Left ventricle myocardium superior (tissue), 1 donor: ENCODE results near the gene CNDP2. TPM values are rescaled to one million over a fixed set of nuclear protein-coding genes. Genes with fewer than 3 reads are reported as not detected.
"Not testable (repeated sequence)": the region's sequence is repeated elsewhere in the genome, so short reads cannot be mapped to it uniquely, and the experiment has no call there.

Experiments
- ATAC-seq: fragments of 200-7000 bp; cut with Tn5 transposase; one replicate; pipeline ENCODE4 v1.9.1; 2020; ENCODE audit warnings: mild to moderate bottlenecking, moderate library complexity
- DNase-seq: peaks from one replicate; pipeline ENCODE4 v3.0.0-alpha.2; 2020
- intact Hi-C: fragments of 100-400 bp; cut with micrococcal nuclease; formaldehyde crosslinking; loops from one replicate; pipeline ENCODE4 v1.11.0; 2022
- total RNA-seq: library from RNA; stranded (reverse); fragmentation: NEBNext Ultra II Directional; extraction: Animal tissue kit (Norgen Biotek cat#: 25700); gene quantifications from one replicate; pipeline ENCODE4 v1.2.1, GENCODE V29; 2021
- donor health status: DM: no; HTN: yes; CAD: no; lungs with severe emphysema.

The CNDP2 gene
- total RNA-seq, 1 donor from 2014 or later: 63.5 TPM

DNA sequence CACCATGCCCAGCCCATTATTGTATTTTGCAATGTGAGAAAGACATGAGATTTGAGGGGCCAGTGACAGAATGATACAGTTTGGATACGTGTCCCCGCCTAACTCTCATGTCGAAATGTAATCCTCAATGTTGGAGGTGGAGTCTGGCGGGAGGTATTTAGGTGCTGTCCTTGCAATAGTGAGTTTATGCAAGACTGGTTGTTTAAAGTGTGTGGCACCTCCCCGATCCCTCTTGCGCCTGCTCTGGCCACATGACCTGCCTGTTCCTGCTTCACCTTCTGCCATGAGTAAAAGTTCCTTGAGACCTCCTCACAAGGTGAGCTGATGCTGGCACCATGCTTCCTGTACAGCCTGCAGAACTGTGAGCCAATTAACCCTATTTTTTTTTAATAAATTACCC lies 54.7 kb downstream of the CNDP2 start:
- intact Hi-C loops: loop anchor here (5.0 kb wide), 2 partner anchors 199 to 354 kb away; no protein-coding TSS in a partner anchor
- ATAC-seq (no peak), DNase-seq (no peak)

DNA sequence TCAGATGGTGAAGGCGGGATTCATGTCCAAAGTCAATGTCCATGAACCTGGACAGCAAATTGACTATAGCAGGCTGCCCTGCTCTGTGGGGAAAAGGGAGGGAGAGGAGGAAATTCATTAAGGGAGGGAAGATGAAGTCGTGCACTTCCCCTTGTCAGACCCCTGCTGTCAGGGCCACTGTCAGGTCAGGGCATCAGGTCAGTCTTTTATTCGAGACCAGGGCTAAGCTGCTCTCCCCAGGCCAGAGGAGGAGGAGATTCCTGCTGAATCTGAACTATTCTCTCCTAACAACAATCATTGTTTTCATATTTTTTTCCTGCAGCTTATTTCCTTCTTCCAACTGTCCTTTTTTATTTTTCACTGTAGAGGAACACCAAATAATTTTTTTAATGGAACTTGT lies 55.3 kb downstream of the CNDP2 start:
- intact Hi-C loops: loop anchor here (5.0 kb wide), 2 partner anchors 199 to 354 kb away; no protein-coding TSS in a partner anchor
- no peak for DNase-seq
- ATAC-seq: no peak

DNA sequence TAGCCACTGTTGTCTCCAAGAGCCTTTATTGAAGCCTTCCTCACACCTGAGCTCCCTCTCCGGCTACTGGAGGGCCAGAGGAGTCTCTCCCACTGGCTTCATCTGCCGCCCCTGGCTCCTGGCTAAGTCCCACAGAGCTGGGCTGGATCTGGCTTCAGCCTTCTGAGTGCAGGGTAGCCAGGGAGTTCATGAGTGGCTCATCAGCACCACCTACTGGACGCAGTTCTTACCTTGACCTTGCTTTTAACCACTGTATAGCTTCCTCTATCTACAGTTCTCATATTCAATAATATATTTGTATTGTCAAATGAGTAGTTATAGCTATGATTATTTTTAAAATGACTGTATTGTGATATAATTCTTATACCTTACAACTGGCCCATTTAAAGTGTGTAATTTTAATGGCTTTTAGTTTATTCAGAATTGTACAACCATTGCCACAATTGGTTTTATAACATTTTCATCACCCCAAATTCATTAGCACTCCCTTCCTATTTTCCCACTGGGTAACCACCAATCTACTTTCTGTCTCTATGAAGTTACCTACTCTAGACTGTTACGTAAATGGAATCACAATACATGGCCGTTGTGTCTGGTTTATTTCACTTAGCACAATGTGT lies 55.9 kb downstream of the CNDP2 start:
- DNase-seq (peak; percentile 77), ATAC-seq (peak; percentile 96)
- intact Hi-C loops: loop anchor here (5.0 kb wide), 2 partner anchors 200 to 355 kb away; no protein-coding TSS in a partner anchor

DNA sequence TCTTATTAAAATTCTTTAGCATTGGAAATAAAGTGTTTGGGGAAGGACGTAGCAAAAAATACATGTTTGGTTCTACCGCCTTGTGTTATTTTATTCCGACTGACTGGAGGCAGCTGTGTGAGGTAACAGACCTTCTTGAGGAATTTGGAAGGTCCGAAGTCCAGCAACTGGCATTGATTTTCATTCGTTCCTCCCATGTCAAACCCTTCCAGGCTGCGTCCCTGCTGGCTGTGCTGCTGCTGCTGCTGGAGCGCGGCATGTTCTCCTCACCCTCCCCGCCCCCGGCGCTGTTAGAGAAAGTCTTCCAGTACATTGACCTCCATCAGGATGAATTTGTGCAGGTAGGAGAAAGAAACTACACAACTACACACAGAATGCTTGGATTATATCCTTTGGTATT lies 60.0 kb downstream of the CNDP2 start:
- ATAC-seq: no peak

DNA sequence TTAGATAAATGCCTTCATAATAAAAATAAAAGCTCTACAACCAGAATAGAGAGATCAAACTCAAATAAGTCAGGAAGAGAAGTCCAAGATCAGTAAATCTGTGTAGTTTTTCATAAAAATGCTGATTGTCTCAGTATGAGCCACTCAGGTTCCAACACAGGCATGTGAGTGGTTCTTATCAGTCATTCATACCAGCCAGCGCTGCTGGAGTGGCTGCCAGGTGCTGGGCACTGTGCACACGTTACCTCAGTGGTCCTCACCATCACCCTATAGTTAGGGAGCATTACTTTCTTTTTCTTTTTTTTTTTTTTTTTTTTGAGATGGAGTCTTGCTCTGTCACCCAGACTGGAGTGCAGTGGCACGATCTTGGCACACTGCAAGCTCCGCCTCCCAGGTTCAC lies 61.9 kb downstream of the CNDP2 start:
- ATAC-seq (peak; percentile 59), DNase-seq (no peak)
- intact Hi-C loops: no loop called here

More for the DNA sequence above, 60.0 kb downstream of the CNDP2 start:
- intact Hi-C loops: no loop called here
- DNase-seq: no peak

DNA sequence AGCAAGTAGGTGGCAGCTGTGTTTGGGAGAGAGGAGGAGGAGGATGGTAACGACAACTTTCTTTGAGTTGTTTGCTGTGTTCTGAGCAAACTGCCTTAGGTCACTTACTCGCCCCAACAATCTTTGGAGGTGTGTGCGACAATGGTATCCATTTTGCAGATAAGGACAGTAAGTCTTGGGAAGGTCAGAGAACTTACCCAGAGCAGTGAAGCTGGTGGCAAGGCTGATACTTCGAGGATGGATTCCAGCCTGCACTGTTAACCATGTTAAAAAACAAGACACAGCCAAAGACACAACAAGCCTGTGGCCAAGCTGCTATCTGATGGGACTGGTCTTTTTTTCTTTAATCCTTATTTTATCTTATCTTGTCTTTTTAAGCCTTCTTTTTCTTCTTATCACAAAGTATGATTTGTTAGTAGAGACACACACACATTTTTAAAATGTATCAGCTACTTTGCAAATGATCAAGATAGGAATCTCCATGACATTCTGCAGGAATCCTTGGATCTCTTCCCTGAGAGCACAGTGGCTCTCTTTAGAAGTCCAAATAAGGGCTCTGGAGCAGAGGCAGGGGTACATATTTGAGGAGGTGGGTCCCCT lies 66.1 kb downstream of the CNDP2 start:
- ATAC-seq: no peak

DNA sequence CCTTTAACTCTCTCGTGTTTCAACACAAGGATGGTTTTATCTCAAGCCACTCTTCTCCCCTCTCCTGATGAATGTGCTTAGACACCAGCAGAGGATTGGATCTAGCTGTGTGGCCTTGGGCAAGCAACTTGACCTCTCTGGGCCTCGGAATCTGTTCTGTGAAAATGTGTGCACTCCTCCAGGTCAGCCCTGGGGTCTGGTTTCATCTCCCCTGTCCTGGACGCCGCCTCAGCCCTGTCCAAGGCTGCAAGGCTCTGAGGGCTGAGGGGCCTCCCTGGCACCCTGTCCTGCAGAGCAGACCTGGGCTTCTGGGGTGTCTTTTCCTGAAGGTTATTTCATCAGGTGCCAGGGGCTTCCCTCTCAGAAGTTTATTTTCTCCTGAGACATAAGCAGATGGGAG lies 66.6 kb downstream of the CNDP2 start:
- DNase-seq: no peak
- intact Hi-C loops: no loop called here
- ATAC-seq: no peak

More for the DNA sequence above, 66.1 kb downstream of the CNDP2 start:
- DNase-seq: no peak
- intact Hi-C loops: no loop called here

DNA sequence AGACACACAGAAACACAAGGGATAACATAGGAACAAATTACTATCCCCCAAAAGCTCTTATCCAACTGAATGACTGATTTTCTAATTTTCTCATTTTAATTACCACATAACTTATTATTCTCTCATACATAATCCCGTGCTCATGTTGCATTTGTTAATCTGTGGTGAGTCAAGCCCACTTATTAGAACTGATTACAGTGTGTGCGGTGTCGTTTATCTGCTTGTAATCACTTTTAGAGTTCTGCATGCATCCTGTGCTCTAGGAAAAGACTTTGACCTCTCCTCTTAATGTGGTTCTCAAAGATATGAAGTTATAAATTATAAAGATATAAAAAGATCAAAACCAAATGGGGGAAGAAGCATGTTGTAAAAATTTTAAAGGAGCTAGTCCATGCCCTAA lies 67.8 kb downstream of the CNDP2 start:
- DNase-seq (no peak), ATAC-seq (no peak)
- intact Hi-C loops: no loop called here

DNA sequence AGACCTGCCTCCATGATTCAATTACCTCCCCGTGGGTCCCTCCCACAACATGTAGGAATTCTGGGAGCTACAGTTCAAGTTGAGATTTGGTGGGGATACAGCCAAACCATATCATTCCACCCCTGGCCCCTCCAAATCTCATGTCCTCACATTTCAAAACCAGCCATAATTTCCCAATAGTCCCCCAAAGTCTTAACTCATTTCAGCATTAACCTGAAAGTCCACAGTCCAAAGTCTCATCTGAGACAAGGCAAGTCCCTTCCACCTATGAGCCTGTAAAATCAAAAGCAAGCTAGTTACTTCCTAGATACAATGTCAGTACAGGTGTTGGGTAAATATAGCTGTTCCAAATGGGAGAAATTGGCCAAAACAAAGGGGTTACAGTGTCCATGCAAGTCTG lies 69.0 kb downstream of the CNDP2 start:
- DNase-seq, intact Hi-C loops, ATAC-seq: not testable (repeated sequence)

DNA sequence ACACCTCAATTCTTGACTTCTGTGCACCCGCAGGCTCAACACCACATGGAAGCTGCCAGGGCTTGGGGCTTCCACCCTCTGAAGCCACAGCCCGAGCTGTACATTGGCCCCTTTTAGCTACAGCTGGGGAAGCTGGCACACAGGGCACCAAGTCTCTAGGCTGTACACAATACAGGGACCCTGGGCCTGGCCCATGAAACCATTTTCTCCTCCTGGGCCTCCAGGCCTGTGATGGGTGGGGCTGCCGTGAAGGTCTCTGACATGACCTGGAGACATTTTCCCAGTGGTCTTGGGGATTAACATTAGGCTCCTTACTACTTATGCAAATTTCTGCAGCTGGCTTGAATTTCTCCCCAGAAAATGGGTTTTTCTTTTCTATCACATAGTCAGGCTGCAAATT lies 69.8 kb downstream of the CNDP2 start:
- ATAC-seq, DNase-seq, intact Hi-C loops: not testable (repeated sequence)

DNA sequence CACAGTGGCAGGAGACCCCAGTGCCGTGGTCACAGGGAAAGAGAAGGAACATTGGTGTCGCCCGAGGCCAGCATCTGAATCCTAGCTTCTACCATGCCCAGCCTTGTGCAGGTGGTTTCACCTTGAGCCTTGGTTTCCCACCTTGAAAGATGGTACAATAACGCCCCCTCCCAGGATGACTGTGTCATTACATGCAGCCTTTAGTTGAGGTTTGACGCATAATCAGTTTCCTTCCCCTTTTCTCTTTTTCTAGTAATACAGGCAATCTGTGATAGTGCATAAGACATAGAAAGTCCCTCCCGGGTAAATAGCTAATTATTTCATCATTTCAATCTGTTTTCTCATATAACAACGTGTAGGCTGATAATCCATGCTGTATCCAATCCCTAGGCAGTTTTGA lies 71.7 kb downstream of the CNDP2 start:
- no peak for ATAC-seq
- intact Hi-C loops: no loop called here

DNA sequence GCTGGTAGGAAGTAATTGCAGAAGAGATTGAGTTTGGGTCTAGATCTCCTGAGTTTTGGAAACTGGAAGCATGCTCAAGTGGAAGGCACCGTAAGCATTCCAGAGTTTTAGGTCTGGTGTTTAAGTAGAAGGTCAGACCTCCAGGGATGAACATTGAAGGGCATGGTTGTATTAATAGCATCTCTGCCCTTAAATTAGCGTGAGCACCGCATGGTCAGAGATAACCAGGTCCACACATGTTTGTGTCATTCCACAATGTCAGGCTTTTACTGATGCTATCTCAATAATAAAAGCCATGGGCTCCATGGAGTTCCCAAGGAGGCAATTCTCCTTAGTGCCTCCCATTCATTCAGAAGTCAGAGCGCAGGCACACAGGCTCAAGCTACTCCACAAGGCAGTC lies 73.2 kb downstream of the CNDP2 start:
- intact Hi-C loops: no loop called here
- DNase-seq (no peak), ATAC-seq (peak; percentile 51)

More for the DNA sequence above, 71.7 kb downstream of the CNDP2 start:
- DNase-seq: no peak

DNA sequence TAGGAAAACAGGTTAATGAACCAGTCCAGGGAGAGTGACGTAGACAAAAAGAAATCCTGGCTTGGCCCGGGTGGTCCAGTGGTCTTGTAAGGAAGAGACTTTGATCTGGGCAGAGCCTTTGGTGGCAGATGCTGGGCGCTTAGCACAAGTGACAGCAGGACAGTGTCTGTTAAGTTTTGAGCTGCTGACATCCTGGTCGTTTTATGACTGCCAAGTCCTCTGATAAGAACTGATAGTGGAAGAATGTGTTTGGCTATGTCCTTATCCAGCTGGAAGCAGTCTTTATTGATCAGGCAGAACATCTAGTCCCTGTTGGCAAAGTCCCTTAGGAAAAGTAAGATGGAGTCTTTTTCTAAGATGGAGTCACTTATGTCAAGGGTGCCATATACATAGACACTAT lies 74.1 kb downstream of the CNDP2 start:
- DNase-seq (no peak), ATAC-seq (peak; percentile 69)
- intact Hi-C loops: no loop called here

DNA sequence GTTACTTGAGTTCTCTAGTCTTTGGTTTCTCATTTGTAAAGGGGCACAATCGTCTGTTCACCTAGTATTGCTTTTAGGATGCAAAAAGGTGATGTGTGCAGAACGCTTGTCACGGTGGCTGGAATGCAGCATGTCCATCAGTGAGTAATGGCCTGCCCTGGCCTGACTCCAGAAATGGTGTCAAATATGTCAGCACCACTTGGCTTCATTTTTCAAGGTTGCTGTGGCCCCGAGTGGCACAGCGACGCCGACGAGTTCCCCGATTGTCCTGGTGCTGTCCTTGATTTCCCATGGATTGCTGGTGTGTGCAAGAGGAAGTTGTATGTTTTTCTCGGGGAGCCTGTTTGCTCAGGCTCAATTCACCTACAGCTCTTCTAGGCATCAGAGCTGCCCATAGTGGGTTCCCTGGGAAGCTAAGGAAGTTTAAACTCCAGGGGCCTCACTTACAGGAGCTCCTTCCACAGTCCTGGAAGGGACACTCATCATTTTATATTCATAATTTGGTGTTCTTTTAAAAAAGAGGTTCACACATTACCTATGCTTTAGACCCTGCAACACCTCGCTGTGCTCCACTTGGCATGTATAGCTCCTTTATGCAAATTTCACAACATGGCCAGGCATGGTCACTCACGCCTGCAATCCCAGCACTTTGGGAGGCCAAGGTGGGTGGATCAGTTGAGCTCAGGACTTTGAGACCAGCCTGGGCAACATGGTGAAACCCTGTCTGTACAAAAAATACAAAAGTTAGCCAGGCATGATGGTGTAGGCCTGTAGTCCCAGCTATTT lies 75.9 kb downstream of the CNDP2 start:
- peak; percentile 70 for ATAC-seq
- peak; percentile 51 for DNase-seq
- intact Hi-C loops: no loop called here

DNA sequence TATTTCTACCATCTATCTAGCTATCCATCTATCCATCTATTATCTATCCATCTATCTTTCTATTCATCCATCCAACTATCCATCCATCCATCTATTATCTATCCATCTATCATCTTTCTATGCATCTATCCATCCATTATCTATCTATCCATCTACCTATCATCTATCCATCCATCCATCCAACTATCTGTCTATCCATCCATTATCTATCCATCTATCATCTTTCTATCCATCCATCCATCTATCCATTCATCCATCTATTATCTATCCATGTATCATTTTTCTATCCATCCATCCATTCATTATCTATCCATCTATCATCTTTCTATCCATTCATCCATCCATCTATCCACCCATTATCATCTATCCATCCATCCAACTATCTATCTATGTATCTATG lies 76.9 kb downstream of the CNDP2 start:
- no peak for DNase-seq
- ATAC-seq: no peak
- intact Hi-C loops: no loop called here

Other genes with a start within 250 kb of the CNDP2 start
- gene CYB5A, start 204.4 kb upstream of the CNDP2 start, total RNA-seq: 103 TPM
- not detected for gene C18orf63, start 180.5 kb upstream of the CNDP2 start, total RNA-seq
- 6.3 TPM for gene DIPK1C, start 39.1 kb upstream of the CNDP2 start, total RNA-seq
- not detected for gene CNDP1, start 38.1 kb downstream of the CNDP2 start, total RNA-seq
- 12.0 TPM for gene ZNF407, start 101.5 kb downstream of the CNDP2 start, total RNA-seq